WTC11 (cell line): ENCODE data around the gene ATP4A. TPM values are rescaled to one million over a fixed set of nuclear protein-coding genes. Genes with fewer than 3 reads are reported as not detected.

Experiments used
- ATAC-seq: fragments of 200-7000 bp; cut with Tn5 transposase; 2 replicates; pipeline ENCODE4 v1.10.0; 2021; ENCODE audit warnings: mild to moderate bottlenecking, moderate library complexity
- CTCF ChIA-PET: fragments of 300-600 bp; sonication (Branson Sonifier 250); formaldehyde crosslinking; loops from one replicate; lab custom pipeline; 2021; ENCODE audit warnings: antibody characterized with exemption; lab: Charles Lee
- POLR2A ChIA-PET: fragments of 350-600 bp; sonication (Branson Sonifier 250); formaldehyde crosslinking; loops from one replicate; lab custom pipeline; 2021; ENCODE audit warnings: antibody characterized with exemption; lab: Charles Lee
- DNase-seq: peaks from one replicate; pipeline ENCODE4 v3.0.0; 2021; ENCODE audit warnings: low spot score
- H3K27ac Mint-ChIP-seq: 2 replicates; pipeline ENCODE4 v1.8.0; 2021; ENCODE audit warnings: mixed read lengths
- H3K27me3 Mint-ChIP-seq: 2 replicates; pipeline ENCODE4 v1.8.0; 2021; ENCODE audit warnings: low read depth, mild to moderate bottlenecking, moderate library complexity, mixed read lengths
- H3K36me3 Mint-ChIP-seq: 2 replicates; pipeline ENCODE4 v1.8.0; 2021; ENCODE audit warnings: mixed read lengths
- H3K4me1 Mint-ChIP-seq: 2 replicates; pipeline ENCODE4 v1.8.0; 2022; ENCODE audit warnings: mixed read lengths
- H3K4me3 Mint-ChIP-seq: 2 replicates; pipeline ENCODE4 v1.8.0; 2021; ENCODE audit warnings: mild to moderate bottlenecking, moderate library complexity, mixed read lengths
- H3K9me3 Mint-ChIP-seq: 2 replicates; pipeline ENCODE4 v1.8.0; 2021; ENCODE audit warnings: mixed read lengths
- AFF4 ChIP-seq: sonication (generic); formaldehyde crosslinking; IDR thresholded peaks from 2 replicates; pipeline ENCODE4 v1.8.1; 2023; ENCODE audit warnings: mild to moderate bottlenecking, missing genetic modification reagents, borderline replicate concordance
- ARID4B ChIP-seq: sonication (generic); formaldehyde crosslinking; IDR thresholded peaks from 2 replicates; pipeline ENCODE4 v1.8.0; 2023; ENCODE audit warnings: missing genetic modification reagents, mild to moderate bottlenecking, borderline replicate concordance
- ATF1 ChIP-seq: sonication (generic); formaldehyde crosslinking; IDR thresholded peaks from 2 replicates; pipeline ENCODE4 v1.8.1; 2023; ENCODE audit warnings: mild to moderate bottlenecking, moderate library complexity, missing genetic modification reagents
- ELF4 ChIP-seq: sonication (generic); formaldehyde crosslinking; IDR thresholded peaks from 2 replicates; pipeline ENCODE4 v1.8.1; 2022; ENCODE audit warnings: low read depth, mild to moderate bottlenecking, moderate library complexity, missing genetic modification reagents
- ETV6 ChIP-seq: sonication (generic); formaldehyde crosslinking; IDR thresholded peaks from 2 replicates; pipeline ENCODE4 v1.8.1; 2022; ENCODE audit warnings: mild to moderate bottlenecking, missing genetic modification reagents
- JAZF1 ChIP-seq: fragments of 250-450 bp; sonication (Bioruptor Pico); IDR thresholded peaks from 2 replicates; pipeline ENCODE4 v1.9.0; 2021; ENCODE audit warnings: moderate library complexity, mild to moderate bottlenecking, inconsistent platforms
- KAT7 ChIP-seq: sonication (generic); formaldehyde crosslinking; IDR thresholded peaks from 2 replicates; pipeline ENCODE4 v1.8.1; 2023; ENCODE audit warnings: missing genetic modification reagents, mild to moderate bottlenecking, borderline replicate concordance
- PRDM15 ChIP-seq: sonication (generic); formaldehyde crosslinking; IDR thresholded peaks from 2 replicates; pipeline ENCODE4 v1.8.0; 2022; ENCODE audit warnings: missing genetic modification reagents
- ZNF416 ChIP-seq: fragments of 250-450 bp; sonication (Bioruptor Pico); IDR thresholded peaks from 2 replicates; pipeline ENCODE4 v1.9.0; 2021; ENCODE audit warnings: mild to moderate bottlenecking, inconsistent platforms
- ZNF423 ChIP-seq: fragments of 250-450 bp; sonication (Bioruptor Pico); IDR thresholded peaks from 2 replicates; pipeline ENCODE4 v2.1.2; 2022; ENCODE audit warnings: mild to moderate bottlenecking, moderate library complexity
- total RNA-seq: library from RNA; stranded (reverse); gene quantifications from 3 replicates; pipeline ENCODE4 v1.2.3, GENCODE V29; 2021
- TF ChIP-seq, protein P1 (sequence below): sonication (generic); formaldehyde crosslinking; IDR thresholded peaks from 2 replicates; pipeline ENCODE4 v1.8.0; 2022; ENCODE audit warnings: mild to moderate bottlenecking, missing genetic modification reagents

The ATP4A gene
- total RNA-seq, 1 experiment from 2014 or later = 0.59 TPM

GRCh38 chr19:35528218-35529038 is 35.0 kb downstream of the ATP4A start, which contains the start of gene SBSN (continued):
- TF ChIP-seq ARID4B (CRISPR knock-in tag) (no peak), ELF4 (no peak), ZNF416 (CRISPR knock-in tag) (no peak)
- TF ChIP-seq, protein P1, sequence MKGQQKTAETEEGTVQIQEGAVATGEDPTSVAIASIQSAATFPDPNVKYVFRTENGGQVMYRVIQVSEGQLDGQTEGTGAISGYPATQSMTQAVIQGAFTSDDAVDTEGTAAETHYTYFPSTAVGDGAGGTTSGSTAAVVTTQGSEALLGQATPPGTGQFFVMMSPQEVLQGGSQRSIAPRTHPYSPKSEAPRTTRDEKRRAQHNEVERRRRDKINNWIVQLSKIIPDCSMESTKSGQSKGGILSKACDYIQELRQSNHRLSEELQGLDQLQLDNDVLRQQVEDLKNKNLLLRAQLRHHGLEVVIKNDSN (CRISPR knock-in tag) = no peak

DNA sequence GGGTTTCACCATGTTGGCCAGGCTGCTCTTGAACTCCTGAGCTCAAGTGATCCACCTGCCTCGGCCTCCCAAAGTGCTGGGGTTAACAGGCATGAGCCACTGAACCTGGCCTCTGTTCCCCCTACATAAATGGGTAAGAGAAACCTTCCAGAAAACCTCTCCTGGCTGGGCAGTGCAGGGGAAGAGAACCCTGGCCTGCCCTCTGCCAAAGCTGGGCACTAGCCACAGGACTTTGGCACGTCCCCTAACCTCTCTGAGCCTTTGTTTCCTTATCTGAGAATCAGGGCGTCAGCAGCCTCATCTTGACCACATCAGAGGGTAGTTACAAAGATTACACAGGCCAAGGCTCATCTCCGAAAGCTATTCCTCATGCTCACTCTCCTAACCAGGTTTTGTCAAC is 37.6 kb downstream of the ATP4A start:
- H3K4me3 Mint-ChIP-seq = no peak overlapping the region
- ChIA-PET POLR2A (interaction anchor here (1.4 kb wide), 1 partner anchor 24 kb away, joined by 3 read pairs; no protein-coding TSS in a partner anchor), CTCF (interaction anchor here (0.5 to 3.2 kb wide), 4 partner anchors 12 to 31 kb away, joined by 3 to 17 read pairs (median 5); no protein-coding TSS in a partner anchor)
- peaks cover 34% of the 10 kb centered on the region for H3K4me1 Mint-ChIP-seq
- H3K27ac Mint-ChIP-seq = no peak overlapping the region
- 0 out of 2 replicates have a peak, but pooled peaks cover 4% of the 10 kb centered on the region for H3K9me3 Mint-ChIP-seq
- peaks cover 16% of the 10 kb centered on the region for H3K27me3 Mint-ChIP-seq
- ATAC-seq = no peak
- H3K36me3 Mint-ChIP-seq = no peaks in the 10 kb centered on the region
- TF ChIP-seq JAZF1 (CRISPR knock-in tag) (no peak), KAT7 (CRISPR knock-in tag) (no peak)
- TF ChIP-seq, all 79 proteins: peak for 0
- no peak for DNase-seq

- ATAC-seq (peak; percentile 70), DNase-seq (peak; percentile 32)
- H3K4me1 Mint-ChIP-seq = peaks cover 39% of the 10 kb centered on the region
- 0 out of 2 replicates have a peak, but pooled peaks cover 4% of the 10 kb centered on the region for H3K9me3 Mint-ChIP-seq
- H3K4me3 Mint-ChIP-seq = peak overlapping the region; percentile 65
- no peak overlapping the region for H3K27ac Mint-ChIP-seq
- POLR2A ChIA-PET = interaction anchor here (1.0 kb wide), 1 partner anchor 14 kb away, joined by 4 read pairs; no protein-coding TSS in a partner anchor
- CTCF ChIA-PET = interaction anchor here (1.2 to 3.2 kb wide), 6 partner anchors 10 to 94 kb away, joined by 3 to 17 read pairs (median 4); no protein-coding TSS in a partner anchor
- no peak for TF ChIP-seq KAT7 (CRISPR knock-in tag)
- no peak for TF ChIP-seq ETV6 (CRISPR knock-in tag)
- TF ChIP-seq ATF1 = no peak
- TF ChIP-seq AFF4 (CRISPR knock-in tag) = no peak
- no peak for TF ChIP-seq PRDM15 (CRISPR knock-in tag)
- peak; percentile 29; the same call in 1 of the 2 replicates for TF ChIP-seq ZNF423 (CRISPR knock-in tag)
- H3K36me3 Mint-ChIP-seq = no peaks in the 10 kb centered on the region
- peaks cover 8% of the 10 kb centered on the region for H3K27me3 Mint-ChIP-seq
These were observed 39.1 kb downstream of the ATP4A start for GRCh38 chr19:35524181-35524837.
